Natural killer cell treated with Interleukin-12 subunit alpha and Interleukin-12 subunit beta and Interleukin-15 and Interleukin-18, amount 100 ng/mL, for 72 hours (primary cell): ENCODE measurements around the gene GRIK2. TPM values are rescaled to one million over a fixed set of nuclear protein-coding genes. Genes with fewer than 3 reads are reported as not detected.
"Not testable (repeated sequence)": the region's sequence is repeated elsewhere in the genome, so short reads cannot be mapped to it uniquely, and the experiment has no call there.

Source experiments
- ATAC-seq, 2 donors: fragments of 150-1000 bp; cut with Tn5 transposase in 1 of 2; sonication (Bioruptor Pico), chemical (Tn5 transposase) in 1 of 2; 2 replicates each; pipeline ENCODE4 v1.10.0; 2021
- DNase-seq: peaks from one replicate; pipeline ENCODE4 v3.0.0; 2022; ENCODE audit warnings: low spot score
- H3K27ac Mint-ChIP-seq, 2 donors: 1 replicate in 1 of 2; 2 replicates in 1 of 2; pipeline ENCODE4 v1.8.0; 2022; ENCODE audit warnings: mixed read lengths in 2 of 2, mild to moderate bottlenecking in 1 of 2, moderate library complexity in 1 of 2
- H3K27me3 Mint-ChIP-seq, 2 donors: 1 replicate in 1 of 2; 2 replicates in 1 of 2; pipeline ENCODE4 v1.8.0; 2022; ENCODE audit warnings: mixed read lengths in 2 of 2
- H3K36me3 Mint-ChIP-seq: one replicate; pipeline ENCODE4 v1.8.0; 2022; ENCODE audit warnings: mixed read lengths
- H3K4me1 Mint-ChIP-seq, 2 donors: 1 replicate in 1 of 2; 2 replicates in 1 of 2; pipeline ENCODE4 v1.8.0; 2022; ENCODE audit warnings: low read depth in 2 of 2, mixed read lengths in 2 of 2, mild to moderate bottlenecking in 1 of 2
- H3K4me3 Mint-ChIP-seq: one replicate; pipeline ENCODE4 v1.8.0; 2022; ENCODE audit warnings: mixed read lengths
- H3K9me3 Mint-ChIP-seq: 2 replicates; pipeline ENCODE4 v1.8.0; 2022; ENCODE audit warnings: mixed read lengths
- total RNA-seq, 2 donors: library from RNA; stranded (reverse); gene quantifications; one replicate each; pipeline ENCODE4 v1.2.3, GENCODE V29; 2022

Gene GRIK2
- total RNA-seq: not detected

DNA sequence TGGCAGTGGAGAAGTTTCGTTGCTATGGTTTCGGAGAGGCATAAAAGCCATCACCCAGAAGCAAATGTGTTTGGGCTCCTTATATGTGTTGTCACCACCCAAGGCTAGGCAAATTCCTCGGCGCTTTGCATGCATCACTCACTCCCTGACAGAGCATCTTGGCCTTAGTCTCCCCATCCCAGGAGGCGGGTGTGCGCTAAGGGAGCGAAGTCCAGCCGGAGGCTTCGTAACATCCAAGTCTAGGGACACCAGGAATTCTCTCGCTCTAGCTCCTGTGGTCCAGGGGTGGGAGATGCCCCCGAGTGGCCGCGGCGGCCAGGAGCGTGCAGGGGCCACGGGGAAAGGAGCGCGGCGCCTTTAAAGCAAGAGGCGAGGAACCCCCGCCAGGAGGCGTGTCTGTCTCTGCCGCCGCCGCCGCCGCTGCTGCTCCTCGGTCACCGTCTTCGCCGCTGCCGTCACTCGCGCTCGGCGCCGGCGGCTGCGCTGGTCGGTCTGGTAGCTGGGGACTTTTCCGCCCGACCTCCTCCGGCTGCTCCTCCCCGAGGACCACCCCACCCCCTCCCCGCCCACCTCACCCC lies at the start of gene GRIK2:
GRIK2 (plus strand) TSS at position 458 of the 578 bp plus-strand sequence.
- Mint-ChIP-seq H3K4me3 (no peak within 1 kb of the TSS), H3K4me1 (no peaks in the 10 kb centered on the region), H3K27ac (no peak within 1 kb of the TSS), H3K27me3 (peaks cover 3 to 9% of the 10 kb centered on the region in 2 donors), H3K9me3 (peaks cover 3% of the 10 kb centered on the region), H3K36me3 (peaks cover 2% of the 10 kb centered on the region)
- DNase-seq (no peak), ATAC-seq (no peak)

DNA sequence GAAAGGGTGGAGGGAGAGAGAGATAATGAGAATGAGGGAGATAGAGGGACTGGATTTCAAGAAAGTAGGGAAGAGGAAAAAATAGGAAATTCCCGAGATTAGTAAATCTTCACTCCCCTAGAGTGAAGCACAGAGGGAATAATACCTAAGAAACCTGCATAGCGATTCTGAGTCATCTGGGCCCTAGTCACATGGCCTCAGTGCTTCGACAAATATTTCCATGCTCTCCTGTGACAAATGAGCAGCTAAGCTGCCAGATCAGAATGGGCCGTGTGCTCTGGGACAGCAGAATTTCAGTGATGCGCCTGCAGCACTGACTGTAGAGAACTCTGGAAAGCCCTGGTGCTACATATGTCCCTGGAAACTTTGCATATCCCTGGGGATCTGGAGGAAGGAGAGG lies 48.6 kb upstream of the GRIK2 start:
- DNase-seq (no peak), ATAC-seq (no peak)
- Mint-ChIP-seq H3K4me3 (no peak overlapping the region), H3K27me3 (no peaks in the 10 kb centered on the region), H3K27ac (no peak overlapping the region), H3K4me1 (no peaks in the 10 kb centered on the region), H3K9me3 (peaks cover 12% of the 10 kb centered on the region), H3K36me3 (peaks cover 7% of the 10 kb centered on the region)

DNA sequence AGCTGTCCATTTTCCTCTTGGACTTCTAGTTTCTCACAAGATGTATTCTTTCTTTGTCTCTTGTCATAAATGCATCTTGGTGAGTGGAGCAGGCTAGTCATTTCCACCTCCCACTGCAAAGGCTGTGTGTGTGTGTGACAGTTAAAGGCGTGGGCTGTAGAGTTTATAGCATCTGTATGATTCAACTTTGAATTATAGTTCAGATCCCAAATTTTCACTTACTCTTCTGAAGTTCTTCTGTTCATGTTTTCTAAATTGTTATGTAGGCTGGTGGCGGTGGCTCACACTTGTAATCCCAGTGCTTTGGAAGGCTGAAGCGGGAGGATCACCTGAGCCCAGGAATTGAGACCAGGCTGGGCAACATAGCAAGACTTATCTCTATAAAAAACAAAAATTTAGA lies 44.7 kb upstream of the GRIK2 start:
- peaks cover 7% of the 10 kb centered on the region for H3K36me3 Mint-ChIP-seq
- H3K27me3 Mint-ChIP-seq: no peaks in the 10 kb centered on the region
- DNase-seq (no peak), ATAC-seq (no peak)
- peaks cover 12% of the 10 kb centered on the region for H3K9me3 Mint-ChIP-seq
- H3K4me3 Mint-ChIP-seq: no peak overlapping the region
- H3K27ac Mint-ChIP-seq: no peak overlapping the region
- H3K4me1 Mint-ChIP-seq: no peaks in the 10 kb centered on the region

DNA sequence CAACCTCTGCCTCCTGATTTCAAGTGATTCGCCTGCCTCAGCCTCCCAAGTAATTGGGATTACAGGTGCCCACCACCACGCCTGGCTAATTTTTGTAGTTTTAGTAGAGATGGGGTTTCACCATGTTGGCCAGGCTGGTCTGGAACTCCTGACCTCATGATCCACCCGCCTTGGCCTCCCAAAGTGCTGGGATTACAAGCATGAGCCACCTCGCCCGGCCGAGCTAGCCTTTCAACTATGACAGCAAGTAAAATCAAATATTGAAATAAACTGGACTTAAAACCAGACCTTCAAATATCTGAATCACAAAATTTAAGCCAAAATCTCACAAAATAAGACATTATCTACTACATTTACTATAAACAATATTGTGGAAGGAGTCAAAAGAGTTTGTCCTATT lies 42.9 kb upstream of the GRIK2 start:
- ATAC-seq, H3K36me3 Mint-ChIP-seq, H3K9me3 Mint-ChIP-seq, H3K27ac Mint-ChIP-seq, H3K27me3 Mint-ChIP-seq, DNase-seq, H3K4me1 Mint-ChIP-seq, H3K4me3 Mint-ChIP-seq: not testable (repeated sequence)

DNA sequence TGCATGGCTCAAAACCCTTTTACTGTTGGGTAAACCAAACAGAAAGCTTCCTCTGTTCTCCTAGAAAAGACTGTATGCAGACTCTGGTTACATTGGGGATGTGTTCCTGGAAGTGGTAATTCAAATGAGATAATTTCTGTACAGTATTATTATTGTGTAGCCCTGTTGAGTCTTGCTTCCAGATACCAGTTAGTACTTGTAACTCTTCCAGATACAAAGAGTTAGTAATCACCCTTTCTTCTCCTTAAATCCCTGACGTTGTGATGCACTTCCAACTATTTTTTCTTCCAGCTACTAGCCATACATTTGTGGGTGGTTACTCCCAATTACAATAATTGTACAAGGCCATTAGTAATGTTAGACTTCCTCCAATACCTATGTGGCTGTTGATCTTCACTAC lies 42.3 kb upstream of the GRIK2 start:
- Mint-ChIP-seq H3K27ac (no peak overlapping the region), H3K4me3 (no peak overlapping the region), H3K36me3 (no peaks in the 10 kb centered on the region), H3K9me3 (peaks cover 9% of the 10 kb centered on the region), H3K27me3 (no peaks in the 10 kb centered on the region), H3K4me1 (no peaks in the 10 kb centered on the region)
- no peak for ATAC-seq
- DNase-seq: no peak

DNA sequence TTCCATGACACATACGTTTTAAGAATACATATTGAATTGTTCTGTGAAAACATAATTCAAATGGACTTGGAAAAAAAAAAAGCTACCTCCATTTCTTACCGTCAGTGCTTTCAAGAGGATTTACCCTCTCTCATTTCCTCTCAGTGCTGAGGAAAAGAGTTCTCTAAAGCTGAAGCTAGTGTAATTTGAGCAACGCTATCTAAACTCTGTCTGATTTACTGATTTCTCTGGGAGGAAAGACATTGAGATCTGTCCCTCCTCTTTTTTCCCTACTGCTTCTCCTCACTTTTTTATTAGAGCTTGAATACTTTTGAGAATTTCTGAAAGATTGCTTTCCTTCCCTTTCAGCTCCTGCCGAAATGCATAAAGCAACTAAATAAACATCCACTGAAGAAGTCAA lies 41.2 kb upstream of the GRIK2 start:
- H3K4me3 Mint-ChIP-seq: no peak overlapping the region
- H3K36me3 Mint-ChIP-seq: no peaks in the 10 kb centered on the region
- no peaks in the 10 kb centered on the region for H3K4me1 Mint-ChIP-seq
- no peak for DNase-seq
- no peak for ATAC-seq
- no peak overlapping the region for H3K27ac Mint-ChIP-seq
- H3K9me3 Mint-ChIP-seq: peaks cover 10% of the 10 kb centered on the region
- H3K27me3 Mint-ChIP-seq: no peaks in the 10 kb centered on the region

DNA sequence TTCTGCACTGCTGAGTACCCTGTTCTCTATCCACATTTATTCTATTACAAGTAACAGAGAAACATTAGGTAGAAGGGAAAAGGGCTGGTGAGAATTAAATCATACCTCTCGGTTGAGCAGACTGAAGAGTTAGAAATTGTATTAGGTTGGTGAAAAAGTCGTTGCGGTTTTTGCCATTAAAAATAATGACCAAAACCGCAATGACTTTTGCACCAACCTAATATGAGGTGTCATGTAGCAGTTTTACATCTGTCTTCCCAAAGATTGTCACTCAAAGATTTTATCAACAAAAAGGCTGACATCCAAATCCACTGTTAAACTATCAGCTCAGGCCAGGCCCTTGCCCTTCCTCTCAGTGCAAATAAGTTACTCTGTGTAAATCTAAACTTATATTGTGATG lies 28.3 kb upstream of the GRIK2 start:
- peaks cover 7% of the 10 kb centered on the region for H3K9me3 Mint-ChIP-seq
- H3K4me1 Mint-ChIP-seq: no peaks in the 10 kb centered on the region
- no peak for ATAC-seq
- no peaks in the 10 kb centered on the region for H3K27me3 Mint-ChIP-seq
- no peaks in the 10 kb centered on the region for H3K36me3 Mint-ChIP-seq
- H3K4me3 Mint-ChIP-seq: no peak overlapping the region
- no peak for DNase-seq
- no peak overlapping the region for H3K27ac Mint-ChIP-seq

DNA sequence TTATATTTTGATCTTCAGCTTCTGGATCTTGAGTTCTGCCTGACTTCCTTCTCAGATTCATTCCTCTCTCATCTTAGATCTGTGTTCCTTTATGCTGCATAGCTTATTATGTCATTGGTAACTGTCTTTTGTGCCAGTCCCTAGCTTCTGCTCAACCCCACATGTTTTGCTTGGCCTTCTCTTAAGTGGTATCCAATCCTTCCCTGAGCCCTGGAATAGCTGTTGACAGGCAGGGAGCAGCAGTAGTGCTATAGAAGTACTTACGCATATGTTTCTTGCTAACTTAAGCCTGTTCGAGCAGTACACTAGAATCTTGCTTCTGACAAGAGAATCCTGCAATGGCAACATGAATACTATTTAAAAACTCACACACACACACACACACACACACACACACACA lies 13.6 kb upstream of the GRIK2 start:
- Mint-ChIP-seq H3K4me3 (no peak overlapping the region), H3K27ac (no peak overlapping the region), H3K27me3 (no peaks in the 10 kb centered on the region), H3K4me1 (no peaks in the 10 kb centered on the region), H3K9me3 (peaks cover 36% of the 10 kb centered on the region), H3K36me3 (peaks cover 10% of the 10 kb centered on the region)
- DNase-seq (no peak), ATAC-seq (no peak)

DNA sequence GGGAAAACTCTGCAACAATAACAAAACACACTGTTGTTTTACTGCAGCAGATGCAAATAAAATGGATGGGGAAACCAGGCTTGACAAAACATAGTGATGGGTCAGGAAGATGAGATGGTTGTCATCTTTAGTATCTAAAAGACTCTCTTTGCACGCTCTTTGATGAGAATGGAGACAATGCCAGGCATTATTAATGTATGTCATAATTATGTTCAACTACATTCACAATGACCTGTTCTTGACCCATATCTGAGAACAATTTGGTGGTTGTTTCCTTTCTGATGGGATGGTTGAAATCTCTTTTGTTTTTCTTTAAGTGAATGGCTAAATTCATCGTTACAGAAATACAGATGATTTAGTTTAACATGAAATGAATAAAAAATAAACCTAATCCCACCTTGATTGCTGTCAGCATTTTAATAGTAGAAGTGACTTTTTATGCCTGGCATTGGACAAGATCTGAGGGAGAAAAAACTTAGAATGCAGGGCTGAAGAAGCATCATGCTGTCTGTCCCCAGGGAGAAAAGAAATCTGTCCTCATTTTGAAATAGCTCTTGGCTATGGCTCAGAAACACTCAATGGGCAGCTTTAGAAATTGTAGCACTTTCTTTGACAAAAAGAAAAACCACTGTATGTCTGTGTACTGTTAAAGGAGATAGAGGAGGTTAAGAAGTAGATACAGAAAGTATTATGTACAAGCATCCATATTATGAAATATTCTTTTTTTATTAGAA lies 12.4 kb upstream of the GRIK2 start:
- H3K36me3 Mint-ChIP-seq: peaks cover 10% of the 10 kb centered on the region
- H3K27ac Mint-ChIP-seq: no peak overlapping the region
- no peaks in the 10 kb centered on the region for H3K27me3 Mint-ChIP-seq
- peaks cover 32% of the 10 kb centered on the region for H3K9me3 Mint-ChIP-seq
- H3K4me3 Mint-ChIP-seq: no peak overlapping the region
- ATAC-seq (no peak), DNase-seq (no peak)
- H3K4me1 Mint-ChIP-seq: no peaks in the 10 kb centered on the region

DNA sequence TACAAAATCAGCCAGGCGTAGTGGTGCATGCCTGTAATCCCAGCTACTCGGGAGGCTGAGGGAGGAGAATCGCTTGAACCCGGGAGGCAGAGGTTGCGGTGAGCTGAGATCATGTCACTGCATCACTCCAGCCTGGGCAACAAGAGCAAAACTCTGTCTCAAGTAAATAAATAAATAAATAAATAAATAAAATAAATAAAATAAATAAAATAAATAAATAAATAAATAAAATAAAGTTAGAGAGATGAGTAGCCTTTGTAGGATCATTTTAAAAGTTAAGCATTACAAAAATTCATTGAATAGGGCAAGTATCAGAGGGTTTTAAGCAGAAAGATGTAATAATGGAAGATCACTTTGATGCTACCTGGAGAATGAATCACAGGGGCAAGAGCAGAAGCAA lies 9.8 kb upstream of the GRIK2 start:
- DNase-seq, H3K4me3 Mint-ChIP-seq, H3K27ac Mint-ChIP-seq, H3K36me3 Mint-ChIP-seq, H3K4me1 Mint-ChIP-seq, H3K27me3 Mint-ChIP-seq, ATAC-seq: not testable (repeated sequence)
- H3K9me3 Mint-ChIP-seq: peaks cover 30% of the 10 kb centered on the region

DNA sequence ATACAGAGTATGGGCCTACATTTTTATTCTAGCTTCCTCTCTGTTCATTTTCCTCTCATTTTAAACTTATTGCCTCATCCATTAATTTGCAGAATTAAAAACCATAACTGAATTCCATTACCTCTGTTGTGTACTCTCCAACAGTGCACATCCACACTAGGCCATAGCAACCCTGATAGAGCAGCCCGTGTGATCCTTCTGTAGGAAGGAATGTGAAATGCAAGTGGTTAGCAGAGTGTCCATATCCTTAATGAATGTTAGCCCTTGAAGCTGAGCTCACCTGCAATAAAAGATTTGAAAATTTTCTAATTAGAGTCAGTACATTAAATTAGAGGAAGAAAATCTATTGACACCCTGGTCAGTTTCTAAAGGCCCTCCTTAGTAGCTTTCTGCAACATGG lies 6.5 kb upstream of the GRIK2 start:
- DNase-seq (no peak), ATAC-seq (no peak)
- H3K36me3 Mint-ChIP-seq: peaks cover 5% of the 10 kb centered on the region
- H3K27ac Mint-ChIP-seq: no peak overlapping the region
- H3K4me1 Mint-ChIP-seq: no peaks in the 10 kb centered on the region
- H3K4me3 Mint-ChIP-seq: no peak overlapping the region
- no peaks in the 10 kb centered on the region for H3K27me3 Mint-ChIP-seq
- peaks cover 14% of the 10 kb centered on the region for H3K9me3 Mint-ChIP-seq

DNA sequence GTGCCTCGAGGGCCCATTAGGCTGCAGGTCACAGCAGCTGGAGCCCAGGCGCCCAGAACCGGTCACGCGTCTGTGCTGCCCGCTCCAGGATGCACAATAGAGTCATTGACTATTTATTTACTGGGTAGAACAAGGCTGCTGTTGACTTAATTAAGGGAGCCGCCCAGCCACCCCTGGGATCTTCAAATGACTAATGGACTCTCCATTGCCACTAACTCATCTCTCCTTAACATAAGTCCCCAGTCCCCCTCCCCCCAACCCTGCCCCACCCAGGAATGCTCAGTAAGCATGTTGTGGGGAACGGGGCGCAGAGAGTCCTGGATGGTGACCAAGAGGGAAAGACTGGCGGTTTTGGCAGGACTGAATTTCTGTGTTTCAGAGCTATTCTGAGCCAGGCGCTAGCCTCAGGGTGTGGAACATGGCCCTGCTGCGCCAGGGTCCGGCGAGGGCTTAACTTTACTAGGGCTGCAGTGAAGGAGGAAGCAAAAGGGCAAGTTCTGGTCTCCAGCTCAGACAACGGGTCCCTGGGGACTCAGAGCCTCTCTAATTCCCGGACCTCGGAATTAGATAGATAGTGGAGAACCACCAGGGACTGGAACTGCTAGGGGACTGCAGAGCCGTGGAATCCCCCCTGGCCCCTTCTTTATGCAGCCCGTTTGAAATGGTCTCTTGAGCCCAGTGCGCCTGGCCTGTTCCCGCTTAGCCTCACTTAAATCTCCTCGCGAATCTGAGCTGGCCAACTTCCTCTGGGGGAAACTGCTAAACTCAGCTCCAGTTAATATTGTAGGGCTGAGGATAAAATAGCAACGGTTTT lies 1.5 kb upstream of the GRIK2 start:
- peaks cover 2 to 8% of the 10 kb centered on the region in 2 donors for H3K27me3 Mint-ChIP-seq
- H3K4me3 Mint-ChIP-seq: no peak overlapping the region
- H3K9me3 Mint-ChIP-seq: peaks cover 6% of the 10 kb centered on the region
- ATAC-seq: no peak
- no peaks in the 10 kb centered on the region for H3K36me3 Mint-ChIP-seq
- H3K27ac Mint-ChIP-seq: no peak overlapping the region
- DNase-seq: no peak
- H3K4me1 Mint-ChIP-seq: no peaks in the 10 kb centered on the region

DNA sequence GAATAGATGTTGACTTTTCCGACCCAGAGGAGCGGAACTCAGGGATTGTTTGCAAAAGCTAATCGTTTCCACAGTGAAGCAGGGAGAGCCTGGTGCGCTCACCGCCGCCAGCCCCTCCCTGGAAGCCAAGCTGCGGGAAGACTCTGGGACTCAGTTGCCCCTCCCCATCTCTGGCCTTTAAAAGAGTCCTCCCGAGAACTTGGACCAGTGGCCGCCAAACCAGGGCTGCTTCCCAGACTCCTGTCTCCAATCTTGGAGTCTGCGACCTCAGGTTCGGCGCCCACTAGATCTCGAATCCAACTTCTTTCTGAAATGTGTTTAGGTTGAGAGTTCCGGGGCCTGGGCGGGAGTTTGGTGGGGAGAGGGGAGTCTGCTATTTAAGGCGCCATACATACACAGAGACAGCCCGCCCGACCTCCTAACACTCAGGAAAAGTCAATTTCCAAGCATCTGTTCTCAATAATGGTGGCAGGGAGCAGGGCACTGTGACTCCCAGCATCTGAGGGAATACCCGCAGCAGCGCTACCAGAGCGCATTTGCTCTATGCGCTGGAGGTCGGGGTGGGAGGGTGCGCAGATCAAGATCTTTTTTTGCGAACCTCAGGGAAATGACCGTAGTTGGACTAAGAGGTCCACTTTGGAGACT lies 800 bp upstream of the GRIK2 start:
- no peak for DNase-seq
- no peak overlapping the region for H3K4me3 Mint-ChIP-seq
- H3K9me3 Mint-ChIP-seq: peaks cover 3% of the 10 kb centered on the region
- H3K27me3 Mint-ChIP-seq: peaks cover 2 to 8% of the 10 kb centered on the region in 2 donors
- H3K4me1 Mint-ChIP-seq: no peaks in the 10 kb centered on the region
- H3K27ac Mint-ChIP-seq: no peak overlapping the region
- H3K36me3 Mint-ChIP-seq: no peaks in the 10 kb centered on the region
- no peak for ATAC-seq

DNA sequence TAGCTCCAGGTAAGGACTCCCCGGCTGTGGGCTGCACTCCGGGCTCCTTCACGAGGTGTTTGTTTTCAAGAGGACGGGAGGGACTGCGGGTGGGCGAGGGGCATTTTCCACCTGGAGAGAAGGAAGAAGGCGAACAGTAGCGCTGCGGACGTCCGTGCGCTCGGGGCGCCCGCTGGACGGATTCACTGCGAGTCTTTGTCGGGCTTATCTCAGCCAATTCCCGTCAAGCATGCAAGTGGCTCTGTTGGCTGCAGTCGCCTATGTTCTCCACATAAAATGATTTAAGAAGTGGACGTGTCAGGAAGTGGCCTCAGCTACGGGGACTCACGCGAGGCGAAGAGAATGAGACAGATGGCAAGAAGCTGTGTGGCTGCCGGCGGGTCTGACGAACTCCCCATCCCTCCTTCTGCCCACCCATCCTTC lies 332 bp downstream of the GRIK2 start:
- Mint-ChIP-seq H3K4me1 (no peaks in the 10 kb centered on the region), H3K4me3 (no peak overlapping the region), H3K27me3 (peaks cover 5 to 14% of the 10 kb centered on the region in 2 donors), H3K27ac (no peak overlapping the region), H3K36me3 (peaks cover 7% of the 10 kb centered on the region), H3K9me3 (peaks cover 3% of the 10 kb centered on the region)
- ATAC-seq (no peak), DNase-seq (no peak)
